Hematopoietic multipotent progenitor cell treated with erythropoietin and hydrocortisone succinate and interleukin-3 and kit ligand, for 4 days (in vitro differentiated cells): ENCODE results near the gene CD44.

Experiments
- DNase-seq: peaks from one replicate; pipeline ENCODE4 v3.0.0-alpha.2; 2015

The CD44 gene

DNA sequence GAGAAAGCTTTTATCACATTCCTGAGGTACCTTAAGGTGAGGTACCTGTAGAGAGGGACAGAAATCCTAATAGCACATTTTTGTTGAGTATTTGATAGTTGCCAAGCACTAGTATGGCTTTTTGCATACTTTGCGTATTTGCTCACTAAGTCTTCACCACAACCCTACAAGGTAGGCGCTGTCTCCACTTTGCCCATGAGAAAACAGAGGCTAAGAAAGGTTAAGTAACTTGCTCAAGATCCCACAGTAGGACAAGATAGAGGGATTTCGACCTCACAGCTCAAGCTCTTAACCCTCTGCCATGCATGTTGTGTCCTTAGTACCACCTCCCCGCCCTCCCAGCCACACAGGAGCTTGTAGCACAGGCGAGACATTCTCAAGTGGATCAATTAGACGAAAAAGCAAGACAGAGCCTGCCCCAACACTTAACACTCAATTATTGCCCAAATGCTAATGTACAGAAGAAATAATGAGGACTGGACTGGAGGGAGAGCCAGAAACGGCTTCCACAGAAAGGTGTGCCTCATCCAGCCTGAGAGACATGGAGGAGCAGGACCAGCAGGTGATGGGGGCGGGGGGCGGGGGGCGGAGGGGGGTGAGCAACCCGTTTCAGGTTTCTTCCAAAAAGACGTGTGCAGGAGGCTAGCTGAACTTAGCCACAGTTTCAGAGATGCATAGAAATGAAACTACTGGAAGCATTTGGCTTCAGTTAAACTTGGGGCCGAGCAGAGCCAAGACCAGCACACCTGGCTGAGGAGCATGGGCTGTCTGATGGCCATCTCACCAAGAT lies 26.7 kb upstream of the CD44 start:
- DNase-seq: no peak

DNA sequence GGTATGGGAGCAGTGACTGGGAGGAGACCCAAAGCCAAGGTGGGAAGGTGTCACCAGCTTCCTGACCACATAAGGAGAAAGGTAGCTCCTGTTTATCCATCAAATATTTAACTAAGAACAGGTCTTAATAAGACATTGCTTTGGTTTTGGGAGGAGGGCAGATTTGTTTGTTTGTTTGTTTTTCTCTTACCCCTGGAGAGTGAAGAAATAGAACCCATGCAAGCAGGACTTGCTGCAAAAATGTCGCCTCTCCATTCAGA lies 26.2 kb upstream of the CD44 start:
- no peak for DNase-seq

DNA sequence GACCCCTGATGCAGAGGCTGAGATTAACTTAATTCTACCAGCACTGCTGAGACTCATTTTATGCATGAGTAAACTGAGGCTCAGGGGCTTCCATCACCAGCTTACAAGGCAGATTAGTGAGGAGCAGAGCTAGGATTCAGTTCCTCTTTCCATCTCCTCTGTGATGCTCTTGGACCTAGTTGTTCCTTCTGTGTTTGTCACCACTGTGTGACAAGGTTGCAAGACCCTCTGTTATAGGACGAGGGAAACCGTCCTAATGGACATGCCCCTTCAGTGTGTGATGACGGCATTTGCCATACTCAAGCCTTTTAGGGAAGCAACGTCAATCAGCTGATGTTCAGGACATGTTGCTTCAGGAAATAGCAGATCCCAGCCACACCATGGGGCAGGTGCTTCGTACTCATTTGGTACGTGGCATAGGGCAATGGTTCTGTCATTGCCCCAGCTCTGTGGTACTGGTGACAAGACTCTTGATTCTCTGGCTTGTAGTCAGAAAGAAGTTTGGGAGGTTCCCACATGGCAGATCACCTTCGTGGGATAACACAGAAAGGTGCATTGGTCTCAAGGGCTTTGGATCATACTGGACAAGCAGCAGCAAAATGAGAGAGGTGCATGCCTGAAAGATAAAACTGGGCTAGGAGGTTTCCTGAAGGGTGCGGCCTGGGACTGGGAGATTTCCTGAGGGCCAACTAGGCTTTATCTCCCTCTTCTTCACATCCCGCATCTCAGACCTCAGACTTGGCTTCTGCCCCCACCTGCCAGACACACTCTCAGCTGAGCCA lies 23.9 kb upstream of the CD44 start:
- no peak for DNase-seq

DNA sequence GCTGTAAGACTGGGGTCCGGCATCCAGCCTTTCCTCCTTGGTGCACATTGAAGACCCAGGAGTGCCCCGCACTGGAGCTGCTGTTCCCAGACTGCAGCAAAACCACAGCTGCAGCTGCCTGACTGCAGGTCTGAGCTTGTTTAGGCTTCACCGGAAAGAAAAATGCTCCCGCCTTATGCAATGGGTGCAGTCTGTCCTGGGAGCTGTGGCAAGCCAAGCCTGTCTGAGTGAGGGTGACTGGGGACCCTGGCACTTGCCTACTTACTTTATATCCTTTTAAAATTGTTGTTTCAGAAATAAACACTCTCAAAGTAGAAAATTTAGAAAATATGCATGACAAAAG lies 23.3 kb upstream of the CD44 start:
- DNase-seq: no peak

DNA sequence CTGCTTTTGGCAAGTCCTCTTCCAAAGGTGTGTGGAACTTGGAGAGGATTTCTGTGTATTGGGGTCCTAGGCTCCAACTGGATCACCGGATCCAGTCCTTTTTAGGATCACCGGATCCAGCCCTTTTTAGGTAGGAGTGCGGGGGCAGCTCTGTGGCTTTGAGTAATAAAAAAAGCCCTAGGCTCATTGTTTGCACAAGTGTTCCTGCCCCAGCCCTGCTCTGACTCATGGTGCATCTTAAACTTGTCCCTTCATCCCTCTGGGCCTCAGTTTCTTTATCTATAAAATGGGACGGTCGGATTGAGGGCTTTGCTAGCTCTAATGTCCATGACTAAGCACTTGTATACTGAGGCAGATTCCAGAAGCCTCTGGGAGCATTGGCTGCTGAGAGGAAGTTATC lies 22.7 kb upstream of the CD44 start:
- DNase-seq: no peak

DNA sequence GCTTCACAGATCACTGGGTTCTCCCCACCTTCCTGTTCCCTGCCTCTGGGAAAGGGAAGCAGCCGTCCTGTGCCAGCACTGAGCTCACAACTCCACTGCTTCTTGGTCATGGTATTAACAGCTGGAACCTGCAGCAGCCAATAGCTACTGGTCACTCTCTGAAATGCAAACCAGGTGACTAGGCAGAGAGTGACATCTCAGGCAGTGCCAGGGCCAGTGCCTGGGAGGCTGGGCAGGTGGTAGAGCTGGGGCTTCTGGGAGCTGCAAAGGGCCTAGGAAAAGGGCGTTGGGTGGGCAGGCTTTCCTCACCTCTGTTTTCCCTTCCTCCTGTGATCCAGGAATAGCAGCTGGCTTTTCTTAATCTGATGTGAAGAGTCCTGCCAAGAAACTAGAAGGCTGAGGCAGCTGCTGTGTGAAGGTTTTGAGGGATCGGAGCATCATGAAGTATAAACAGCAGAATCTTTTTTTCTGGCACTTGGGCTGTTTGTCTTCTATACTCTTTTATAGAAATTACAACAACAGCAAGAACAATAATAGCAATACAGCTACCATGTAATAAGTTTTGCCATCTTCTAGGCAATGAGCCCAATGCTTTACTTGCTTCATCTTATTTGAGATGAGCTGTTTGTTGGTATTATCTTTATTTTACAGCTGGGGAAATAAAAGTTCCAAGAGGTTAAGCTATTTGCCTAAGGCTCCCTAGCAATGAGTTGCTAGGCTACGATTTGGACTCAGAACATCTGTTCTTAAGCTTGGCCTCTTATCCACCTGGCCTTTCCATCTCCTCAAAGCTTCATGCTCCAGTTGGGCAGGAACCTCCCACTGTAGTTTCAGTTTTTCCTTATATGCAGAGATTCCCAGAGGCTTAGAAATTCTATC lies 22.0 kb upstream of the CD44 start:
- no peak for DNase-seq

DNA sequence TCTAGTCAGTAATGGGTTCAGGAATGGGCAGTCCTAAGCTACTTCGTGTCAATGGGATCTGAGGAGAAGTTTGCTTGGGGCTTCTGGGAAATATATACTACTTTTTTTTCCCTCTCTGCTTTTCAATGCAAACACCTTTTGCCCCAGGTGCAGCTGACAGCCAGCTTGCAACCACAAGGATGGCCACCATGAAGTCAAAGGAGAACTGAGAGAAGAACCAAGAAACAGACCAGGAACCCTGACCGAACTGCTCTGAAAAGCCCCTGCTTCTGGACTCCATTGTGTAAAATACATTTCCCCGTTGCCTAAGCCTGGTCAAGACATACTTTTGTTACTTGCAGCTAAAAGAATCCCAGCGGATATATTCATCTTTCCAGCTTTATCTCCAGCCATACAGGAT lies 20.1 kb upstream of the CD44 start:
- no peak for DNase-seq

DNA sequence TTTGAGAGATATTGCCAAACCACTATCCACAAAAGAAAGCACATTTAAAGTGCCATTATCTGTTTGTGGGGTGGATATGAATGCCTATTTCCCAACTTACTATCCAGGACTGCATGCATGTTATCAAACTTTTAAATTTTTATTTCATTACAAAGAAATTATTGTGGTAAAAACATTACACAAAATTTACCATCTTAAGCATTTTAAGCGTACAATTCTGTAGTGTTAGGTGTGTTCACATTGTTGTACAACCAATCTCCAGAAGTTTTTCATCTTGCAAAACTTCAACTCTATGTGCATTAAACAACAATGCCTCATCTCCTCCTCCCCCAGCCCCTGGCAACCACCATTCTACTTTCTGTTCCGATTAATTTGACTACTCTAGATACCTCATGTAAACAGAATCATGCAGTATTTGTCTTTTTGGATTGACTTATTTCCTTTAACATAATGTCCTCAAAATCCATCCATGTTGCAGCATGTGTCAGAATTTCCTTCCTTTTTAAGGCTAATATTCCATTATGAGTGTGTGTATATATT lies 17.6 kb upstream of the CD44 start:
- DNase-seq: no peak

DNA sequence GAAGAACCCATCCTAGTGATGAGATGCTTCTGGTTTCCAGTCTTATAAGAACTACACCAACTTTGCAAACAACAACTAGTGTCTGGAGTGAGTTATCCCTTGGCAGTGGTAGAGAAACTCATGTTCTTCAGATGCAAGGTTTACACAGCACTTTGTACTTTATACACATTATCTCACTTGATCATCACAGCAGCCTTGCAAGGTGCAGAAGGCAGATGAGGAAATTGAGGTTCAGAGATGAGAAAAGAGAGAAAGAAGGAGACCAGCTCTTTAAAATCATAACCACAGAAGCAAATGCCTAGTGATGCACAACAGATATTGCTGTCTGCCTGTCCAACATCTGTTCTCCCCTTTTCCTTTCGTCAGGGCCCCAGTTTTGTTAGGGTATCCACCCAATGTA lies 16.7 kb upstream of the CD44 start:
- DNase-seq: peak; percentile 79

DNA sequence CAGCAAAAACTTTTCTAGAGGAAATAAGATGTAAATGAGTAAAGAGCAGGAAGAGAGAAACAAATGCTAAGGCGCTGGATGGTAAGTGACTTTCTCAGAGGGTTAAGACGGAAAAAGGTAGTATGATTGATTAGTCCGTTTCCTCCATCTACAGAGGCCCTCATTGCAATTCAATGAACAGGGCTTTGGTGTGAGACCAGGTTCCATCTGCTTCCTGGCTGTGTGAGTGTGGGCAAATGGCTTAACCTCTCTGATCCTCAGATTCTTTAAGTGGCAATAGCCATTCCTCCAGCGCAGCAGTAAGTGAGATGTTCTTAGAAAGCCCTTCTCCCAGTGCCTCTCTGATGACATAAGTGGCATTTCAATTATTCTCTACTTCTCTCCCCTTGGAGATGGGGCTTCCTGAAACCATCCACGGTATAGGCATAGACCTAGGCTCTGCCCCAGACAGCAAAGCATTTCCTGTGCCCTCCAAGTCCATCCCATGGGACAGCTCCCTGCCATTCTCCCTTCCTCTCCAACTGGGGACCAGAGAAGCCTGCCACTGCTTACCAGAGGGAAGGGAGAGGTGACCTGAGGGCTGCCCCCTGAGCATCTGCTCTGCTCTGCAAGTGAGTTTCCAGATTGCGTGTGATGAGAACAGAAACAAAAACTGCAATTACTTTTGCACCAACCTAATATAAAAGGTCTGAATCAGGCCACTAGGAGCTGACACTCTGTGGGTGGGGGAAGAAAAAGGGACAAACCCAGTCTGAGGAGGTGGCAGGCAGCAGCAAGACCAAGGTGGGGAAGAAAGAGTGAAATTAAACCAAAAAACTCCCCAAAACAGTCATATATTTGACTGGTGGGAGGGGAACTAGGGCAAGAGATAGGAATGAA lies 12.7 kb upstream of the CD44 start:
- no peak for DNase-seq

DNA sequence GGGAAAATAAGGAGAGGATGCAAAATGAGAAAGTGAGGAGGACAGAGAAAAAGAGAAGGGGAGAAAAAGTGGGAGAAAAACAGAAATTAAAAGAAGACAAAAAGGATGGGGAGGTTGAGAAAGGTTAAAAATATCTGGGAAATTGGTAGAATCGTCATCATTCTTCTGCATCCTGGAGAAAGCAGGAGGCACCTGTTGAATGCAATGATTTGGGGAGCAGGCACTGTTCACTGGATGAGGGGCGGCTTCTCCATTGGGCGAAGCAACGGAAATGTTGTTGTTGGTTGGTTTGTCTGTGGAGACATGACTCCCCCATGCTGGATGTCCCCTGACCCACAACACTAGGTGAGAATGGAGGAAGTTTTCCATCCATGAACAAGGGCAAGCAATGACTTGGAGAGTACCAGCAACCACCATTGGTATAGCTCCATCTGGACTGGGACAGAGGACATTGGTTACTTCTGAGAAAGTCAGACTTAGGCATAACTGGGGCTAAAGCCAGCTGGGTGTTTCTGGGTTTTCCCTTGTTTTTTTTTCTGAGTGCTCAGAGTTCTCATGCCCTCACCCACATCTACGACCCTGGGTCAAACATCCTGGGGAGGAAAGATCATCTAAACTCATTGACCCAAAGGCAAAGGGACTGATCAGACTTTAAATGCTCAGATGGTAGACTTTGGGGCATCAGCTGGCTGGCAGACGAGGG lies 11.9 kb upstream of the CD44 start:
- DNase-seq: no peak

DNA sequence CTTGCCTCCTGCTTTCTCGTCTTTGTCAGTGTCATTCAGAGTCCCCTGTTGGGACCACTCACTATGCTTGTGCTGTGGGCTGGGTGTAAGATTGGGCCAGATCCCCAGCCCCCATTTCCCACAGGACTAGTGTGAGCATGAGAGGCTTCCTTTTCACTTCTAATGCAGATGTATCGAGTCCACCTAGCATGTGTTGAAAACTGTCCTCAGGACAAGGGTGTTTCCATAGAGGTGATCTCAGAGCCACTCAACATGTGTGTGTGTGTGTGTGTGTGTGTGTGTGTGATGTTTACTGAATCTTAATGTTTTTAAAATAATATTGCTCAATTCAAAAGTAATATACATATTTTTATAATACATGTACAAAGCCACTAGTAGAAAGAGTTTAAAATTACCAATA lies 11.4 kb upstream of the CD44 start:
- DNase-seq: no peak

DNA sequence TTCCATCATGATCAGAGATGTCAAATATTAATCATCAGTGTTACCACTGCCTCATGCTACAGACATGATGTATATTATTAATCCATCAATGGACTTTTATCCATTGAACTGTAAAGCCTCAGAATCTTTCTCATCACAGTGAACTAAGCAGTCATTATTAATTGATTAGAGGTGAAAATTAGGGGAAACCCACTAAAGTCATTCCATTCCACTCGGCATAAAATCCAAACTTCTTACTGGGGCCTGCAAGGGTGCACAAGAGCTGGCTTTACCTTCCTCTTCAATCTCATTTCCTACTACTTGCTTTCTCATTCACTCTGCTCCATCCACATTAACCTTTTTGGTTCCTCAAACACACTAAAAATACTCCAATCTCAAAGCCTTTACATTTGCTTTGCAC lies 7.9 kb upstream of the CD44 start:
- no peak for DNase-seq

DNA sequence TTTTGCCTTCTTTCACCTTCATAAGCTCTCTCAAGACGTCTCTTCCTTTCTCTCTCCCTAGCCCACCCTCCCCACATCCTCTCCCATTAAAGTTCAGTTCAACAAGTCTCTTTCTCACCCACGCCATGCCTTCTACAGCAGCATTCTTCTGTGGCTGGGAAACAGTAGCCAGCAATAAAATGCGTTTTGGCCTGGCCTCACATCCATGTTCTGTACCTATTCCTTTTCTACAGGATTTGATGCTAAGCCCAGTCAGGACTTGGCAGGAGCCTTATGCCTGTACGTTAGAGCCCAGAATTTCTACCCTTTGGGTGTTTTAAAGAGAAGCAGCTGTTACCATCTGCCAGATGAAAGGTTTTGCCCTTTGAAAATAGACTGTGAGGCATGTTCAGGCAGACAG lies 7.1 kb upstream of the CD44 start:
- DNase-seq: no peak

DNA sequence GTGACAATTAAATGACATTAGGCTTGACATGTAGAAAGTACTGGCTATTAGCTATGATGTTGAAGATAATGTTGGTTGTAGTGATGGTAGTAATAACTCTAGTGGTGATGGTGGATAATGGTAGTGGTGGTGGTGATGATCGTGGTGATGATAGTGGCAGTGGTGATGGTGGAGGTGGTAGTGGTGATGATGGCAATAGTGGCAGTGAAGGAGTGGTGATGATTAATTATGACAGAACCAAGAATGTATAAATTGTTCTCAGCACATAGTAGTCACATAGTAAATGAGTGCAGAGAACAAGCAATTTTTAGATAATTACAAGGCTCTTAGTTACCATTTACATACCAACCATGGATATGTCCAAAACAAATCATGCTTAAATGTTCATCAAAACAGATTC lies 5.3 kb upstream of the CD44 start:
- DNase-seq: no peak

DNA sequence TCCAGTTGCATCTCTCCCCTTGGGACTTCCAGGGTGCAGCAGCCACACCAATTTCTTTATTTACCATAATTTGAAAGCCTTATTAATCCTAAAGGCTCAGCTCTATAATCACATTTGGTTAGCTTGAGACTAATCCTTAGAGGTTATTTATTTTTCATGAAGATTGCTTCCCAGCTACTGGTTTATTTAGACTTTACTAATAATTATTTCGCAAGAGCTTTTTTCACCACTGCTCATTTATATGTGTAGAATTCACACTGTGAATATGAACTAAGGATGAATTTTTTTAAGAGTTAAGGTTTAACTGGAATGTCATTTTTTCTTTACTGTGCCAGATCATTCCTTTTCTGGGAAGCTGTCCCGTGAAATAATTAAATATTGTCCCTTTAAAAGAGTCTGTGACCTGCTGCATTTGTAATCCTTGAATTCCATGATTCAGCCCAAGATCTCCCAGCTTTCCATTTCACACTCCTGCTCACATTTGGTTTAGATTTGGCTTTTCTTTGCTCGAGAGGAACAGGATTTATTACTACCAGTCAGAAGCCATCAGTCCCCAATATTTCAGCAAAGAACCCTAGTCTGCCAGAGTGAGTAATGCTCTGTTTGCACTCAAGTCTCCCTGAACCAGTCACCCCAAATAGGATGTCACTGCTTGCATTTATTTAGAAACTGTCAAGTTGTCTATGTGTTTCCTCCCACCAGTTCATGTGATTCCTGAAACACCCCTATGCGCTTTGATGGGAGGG lies 4.4 kb upstream of the CD44 start:
- no peak for DNase-seq

DNA sequence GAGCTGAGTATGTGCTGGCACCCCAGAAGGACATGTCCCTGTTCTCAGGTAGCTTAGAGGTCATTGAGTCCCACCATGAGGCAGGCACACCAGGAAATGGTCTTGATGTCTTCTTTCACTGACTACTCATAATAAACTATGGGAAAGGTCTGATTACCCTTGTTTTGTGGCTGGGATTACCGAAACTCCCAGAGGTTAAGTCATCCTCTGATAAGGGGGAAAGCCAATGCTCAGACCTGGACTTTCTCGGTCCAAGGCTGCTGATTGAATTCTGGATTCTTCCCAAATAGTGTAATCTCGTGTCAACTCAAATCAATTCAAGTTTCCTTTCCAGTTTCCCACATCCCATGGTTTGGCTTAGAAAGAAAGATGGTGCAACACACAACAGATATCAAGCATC lies 3.7 kb upstream of the CD44 start:
- no peak for DNase-seq

DNA sequence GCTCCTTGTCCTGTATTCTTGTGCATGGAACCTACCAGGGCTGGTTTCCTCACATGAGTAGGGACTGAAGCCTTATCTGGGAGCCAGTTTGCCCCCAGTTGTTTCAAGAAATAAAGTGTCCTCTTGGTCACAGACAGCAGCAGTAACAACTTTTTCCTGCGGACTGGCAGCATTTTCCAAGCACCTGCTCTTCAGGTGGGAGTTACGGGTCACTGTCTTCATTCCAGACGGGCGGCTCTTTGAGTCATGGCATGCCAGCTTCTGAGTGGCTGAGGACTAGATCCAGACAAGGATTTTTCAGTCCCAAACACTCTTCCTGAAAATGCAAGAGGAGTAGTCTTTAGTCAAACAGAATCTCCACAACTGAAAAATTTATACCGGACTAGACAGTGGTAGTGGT lies 2.7 kb upstream of the CD44 start:
- DNase-seq: no peak

DNA sequence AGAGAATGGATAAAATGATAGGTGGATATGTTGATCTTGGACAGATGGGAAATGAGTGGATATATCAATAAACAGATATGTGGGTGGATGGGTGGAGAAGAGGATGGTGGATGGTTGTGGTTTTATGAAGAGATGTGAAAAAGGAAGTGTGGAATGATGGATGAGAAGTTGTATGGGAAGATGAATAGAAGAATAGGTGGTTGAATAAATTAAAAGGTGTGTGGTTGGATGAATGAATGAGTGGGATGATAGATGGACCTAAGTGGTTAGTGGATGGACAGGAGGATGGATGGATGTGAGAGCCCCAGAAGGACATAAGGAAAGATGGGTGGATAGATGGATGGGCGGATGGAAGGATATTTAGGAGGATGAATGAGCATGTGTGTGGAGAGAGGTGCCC lies 913 bp upstream of the CD44 start:
- no peak for DNase-seq

DNA sequence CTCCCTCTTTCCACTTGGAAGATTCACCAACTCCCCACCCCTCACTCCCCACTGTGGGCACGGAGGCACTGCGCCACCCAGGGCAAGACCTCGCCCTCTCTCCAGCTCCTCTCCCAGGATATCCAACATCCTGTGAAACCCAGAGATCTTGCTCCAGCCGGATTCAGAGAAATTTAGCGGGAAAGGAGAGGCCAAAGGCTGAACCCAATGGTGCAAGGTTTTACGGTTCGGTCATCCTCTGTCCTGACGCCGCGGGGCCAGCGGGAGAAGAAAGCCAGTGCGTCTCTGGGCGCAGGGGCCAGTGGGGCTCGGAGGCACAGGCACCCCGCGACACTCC lies 397 bp upstream of the CD44 start:
- no peak for DNase-seq

DNA sequence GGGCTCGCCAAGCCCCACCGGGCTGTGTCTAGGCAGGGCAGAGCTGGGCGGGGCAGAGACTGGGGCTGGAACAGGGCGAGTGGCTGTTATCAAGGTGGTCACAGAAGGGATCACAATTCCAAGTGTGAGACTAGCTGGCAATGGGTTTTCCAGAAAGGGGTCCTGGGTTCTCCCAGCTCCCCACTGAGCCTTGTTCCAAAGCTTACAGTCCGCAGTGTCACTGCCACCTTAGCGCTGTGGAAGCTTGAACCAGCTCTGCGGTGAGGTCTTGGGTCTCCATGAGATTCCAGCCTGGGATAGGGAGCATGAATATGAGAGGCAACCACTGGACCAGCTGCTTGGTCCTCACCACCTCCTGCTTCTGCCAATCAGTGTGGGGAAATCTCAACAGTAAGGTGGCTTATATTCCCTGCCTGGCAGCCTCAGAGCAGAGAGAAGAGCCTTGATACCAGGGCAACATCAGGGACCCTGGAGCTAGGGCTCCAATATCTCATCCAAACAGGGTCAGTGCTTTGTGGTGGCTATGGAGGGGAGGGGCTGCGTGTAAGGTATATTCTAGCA lies 831 bp downstream of the CD44 start:
- peak; percentile 44 for DNase-seq
